HG02870 (cell line): Measurements from ENCODE around the gene GRM3.
A peak's percentile ranks its signal among the peaks of the same experiment; 100 is the strongest.
"Not testable (repeated sequence)": the region's sequence is repeated elsewhere in the genome, so short reads cannot be mapped to it uniquely, and the experiment has no call there.

Experiments
- ATAC-seq: cut with Tn5 transposase; IDR thresholded peaks from one replicate; pipeline ENCODE4 v1.9.1; 2021; ENCODE audit warnings: mild to moderate bottlenecking, moderate library complexity; ENCODE audit not compliant: unreplicated experiment

The GRM3 gene

GRCh38 chr7:86643561-86644281 is at the start of gene GRM3:
Gene GRM3, plus strand, starts transcription at chr7:86643909. Its CDS starts 121,237 bp downstream, at chr7:86765146.
- ATAC-seq: no peak

- no peak for ATAC-seq
Observed at GRCh38 chr7:86598311-86598710, 45.4 kb upstream of the GRM3 start.

- ATAC-seq: no peak
Observed at GRCh38 chr7:86598721-86599120, 45.0 kb upstream of the GRM3 start.

GRCh38 chr7:86600506-86601290 is 43.0 kb upstream of the GRM3 start:
- no peak for ATAC-seq

GRCh38 chr7:86615711-86616110 is 28.0 kb upstream of the GRM3 start:
- not testable (repeated sequence) for ATAC-seq

- no peak for ATAC-seq
Observed at GRCh38 chr7:86644282-86645224, 844 bp downstream of the GRM3 start.

- ATAC-seq: no peak
Observed at GRCh38 chr7:86645225-86645608, 1.5 kb downstream of the GRM3 start.

- no peak for ATAC-seq
Observed at GRCh38 chr7:86645676-86646276, 2.1 kb downstream of the GRM3 start.

- ATAC-seq: no peak
Observed at GRCh38 chr7:86647385-86648094, 3.8 kb downstream of the GRM3 start.

GRCh38 chr7:86648169-86648568 is 4.5 kb downstream of the GRM3 start:
- no peak for ATAC-seq

GRCh38 chr7:86653919-86654659 is 10.4 kb downstream of the GRM3 start:
- no peak for ATAC-seq

- no peak for ATAC-seq
Observed at GRCh38 chr7:86657948-86658347, 14.2 kb downstream of the GRM3 start.

- no peak for ATAC-seq
Observed at GRCh38 chr7:86660950-86661462, 17.3 kb downstream of the GRM3 start.

GRCh38 chr7:86664486-86664885 is 20.8 kb downstream of the GRM3 start:
- no peak for ATAC-seq

GRCh38 chr7:86664991-86665390 is 21.3 kb downstream of the GRM3 start:
- ATAC-seq: no peak

GRCh38 chr7:86665669-86666068 is 22.0 kb downstream of the GRM3 start:
- no peak for ATAC-seq

- peak; percentile 83 for ATAC-seq
Observed at GRCh38 chr7:86667732-86668131, 24.0 kb downstream of the GRM3 start.

- no peak for ATAC-seq
Observed at GRCh38 chr7:86668315-86668714, 24.6 kb downstream of the GRM3 start.

- no peak for ATAC-seq
Observed at GRCh38 chr7:86687831-86688230, 44.1 kb downstream of the GRM3 start.
